ENCODE results near the gene NPL. TPM values are rescaled to one million over a fixed set of nuclear protein-coding genes. Genes with fewer than 3 reads are reported as not detected.

Gene NPL
- total and polyA plus RNA-seq, 9 of the 15 experiments (the other 6 are each of a cell fraction or from before 2014, with no cell fraction given): 9.9 to 22.3 (median 14.2) TPM

DNA sequence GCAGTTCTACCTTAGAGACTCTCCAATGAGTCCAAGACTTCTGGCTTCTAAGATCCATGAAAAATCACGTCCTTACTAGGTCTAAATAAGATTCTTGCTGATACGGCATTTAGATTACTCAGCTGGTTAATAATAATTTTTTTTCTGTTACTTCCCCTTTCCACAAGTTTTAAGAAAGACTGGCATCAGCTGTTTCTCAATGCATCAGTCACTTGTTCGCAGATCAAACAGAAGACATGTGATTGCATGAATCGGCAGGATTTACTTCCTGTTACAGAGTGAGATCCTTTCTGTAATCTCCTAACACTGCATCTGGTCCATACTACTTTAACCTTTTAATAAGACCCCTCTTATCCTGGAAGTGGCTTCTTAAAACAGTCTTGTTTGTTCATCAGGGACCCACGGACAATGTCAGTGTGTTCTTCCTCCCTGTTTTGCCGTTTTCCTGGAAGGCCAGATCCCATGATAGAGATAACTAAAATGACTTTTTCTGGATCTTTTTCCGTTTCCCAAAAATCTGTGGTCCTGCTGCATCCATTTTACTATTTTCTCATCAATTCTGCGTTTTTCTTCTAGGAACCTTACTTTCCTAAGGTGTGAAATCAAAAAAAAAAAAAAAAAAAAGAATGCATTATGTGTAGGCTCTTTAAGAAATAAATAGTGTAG lies 6.1 kb downstream of the NPL start (continued):
- TF ChIP-seq, protein P1, sequence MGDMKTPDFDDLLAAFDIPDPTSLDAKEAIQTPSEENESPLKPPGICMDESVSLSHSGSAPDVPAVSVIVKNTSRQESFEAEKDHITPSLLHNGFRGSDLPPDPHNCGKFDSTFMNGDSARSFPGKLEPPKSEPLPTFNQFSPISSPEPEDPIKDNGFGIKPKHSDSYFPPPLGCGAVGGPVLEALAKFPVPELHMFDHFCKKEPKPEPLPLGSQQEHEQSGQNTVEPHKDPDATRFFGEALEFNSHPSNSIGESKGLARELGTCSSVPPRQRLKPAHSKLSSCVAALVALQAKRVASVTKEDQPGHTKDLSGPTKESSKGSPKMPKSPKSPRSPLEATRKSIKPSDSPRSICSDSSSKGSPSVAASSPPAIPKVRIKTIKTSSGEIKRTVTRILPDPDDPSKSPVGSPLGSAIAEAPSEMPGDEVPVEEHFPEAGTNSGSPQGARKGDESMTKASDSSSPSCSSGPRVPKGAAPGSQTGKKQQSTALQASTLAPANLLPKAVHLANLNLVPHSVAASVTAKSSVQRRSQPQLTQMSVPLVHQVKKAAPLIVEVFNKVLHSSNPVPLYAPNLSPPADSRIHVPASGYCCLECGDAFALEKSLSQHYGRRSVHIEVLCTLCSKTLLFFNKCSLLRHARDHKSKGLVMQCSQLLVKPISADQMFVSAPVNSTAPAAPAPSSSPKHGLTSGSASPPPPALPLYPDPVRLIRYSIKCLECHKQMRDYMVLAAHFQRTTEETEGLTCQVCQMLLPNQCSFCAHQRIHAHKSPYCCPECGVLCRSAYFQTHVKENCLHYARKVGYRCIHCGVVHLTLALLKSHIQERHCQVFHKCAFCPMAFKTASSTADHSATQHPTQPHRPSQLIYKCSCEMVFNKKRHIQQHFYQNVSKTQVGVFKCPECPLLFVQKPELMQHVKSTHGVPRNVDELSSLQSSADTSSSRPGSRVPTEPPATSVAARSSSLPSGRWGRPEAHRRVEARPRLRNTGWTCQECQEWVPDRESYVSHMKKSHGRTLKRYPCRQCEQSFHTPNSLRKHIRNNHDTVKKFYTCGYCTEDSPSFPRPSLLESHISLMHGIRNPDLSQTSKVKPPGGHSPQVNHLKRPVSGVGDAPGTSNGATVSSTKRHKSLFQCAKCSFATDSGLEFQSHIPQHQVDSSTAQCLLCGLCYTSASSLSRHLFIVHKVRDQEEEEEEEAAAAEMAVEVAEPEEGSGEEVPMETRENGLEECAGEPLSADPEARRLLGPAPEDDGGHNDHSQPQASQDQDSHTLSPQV (IDR thresholded peaks at IDR 0.05): peak; percentile 81
- TF ChIP-seq, protein P2, sequence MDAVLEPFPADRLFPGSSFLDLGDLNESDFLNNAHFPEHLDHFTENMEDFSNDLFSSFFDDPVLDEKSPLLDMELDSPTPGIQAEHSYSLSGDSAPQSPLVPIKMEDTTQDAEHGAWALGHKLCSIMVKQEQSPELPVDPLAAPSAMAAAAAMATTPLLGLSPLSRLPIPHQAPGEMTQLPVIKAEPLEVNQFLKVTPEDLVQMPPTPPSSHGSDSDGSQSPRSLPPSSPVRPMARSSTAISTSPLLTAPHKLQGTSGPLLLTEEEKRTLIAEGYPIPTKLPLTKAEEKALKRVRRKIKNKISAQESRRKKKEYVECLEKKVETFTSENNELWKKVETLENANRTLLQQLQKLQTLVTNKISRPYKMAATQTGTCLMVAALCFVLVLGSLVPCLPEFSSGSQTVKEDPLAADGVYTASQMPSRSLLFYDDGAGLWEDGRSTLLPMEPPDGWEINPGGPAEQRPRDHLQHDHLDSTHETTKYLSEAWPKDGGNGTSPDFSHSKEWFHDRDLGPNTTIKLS (IDR thresholded peaks at IDR 0.05; ENCODE audit: borderline replicate concordance, low read depth): no peak
- TF ChIP-seq NCOA1 (IDR thresholded peaks at IDR 0.05; ENCODE audit: low read depth): no peak
- no peak for TF ChIP-seq YBX1 (IDR thresholded peaks at IDR 0.05)
- TF ChIP-seq ARNT (IDR thresholded peaks at IDR 0.05): no peak
- no peak for TF ChIP-seq E2F3 (CRISPR knock-in tag; IDR thresholded peaks at IDR 0.05)
- TF ChIP-seq SIN3A (IDR thresholded peaks at IDR 0.05; ENCODE audit: borderline replicate concordance in 2 of 2, control insufficient read depth in 1 of 2, low read depth in 2 of 2, low read length in 2 of 2): peak in 1 of 2 experiments; percentile 60; a peak in 1 of 4 replicates
- TF ChIP-seq ZNF140 (CRISPR knock-in tag; IDR thresholded peaks at IDR 0.05): no peak
- TF ChIP-seq, protein P3, sequence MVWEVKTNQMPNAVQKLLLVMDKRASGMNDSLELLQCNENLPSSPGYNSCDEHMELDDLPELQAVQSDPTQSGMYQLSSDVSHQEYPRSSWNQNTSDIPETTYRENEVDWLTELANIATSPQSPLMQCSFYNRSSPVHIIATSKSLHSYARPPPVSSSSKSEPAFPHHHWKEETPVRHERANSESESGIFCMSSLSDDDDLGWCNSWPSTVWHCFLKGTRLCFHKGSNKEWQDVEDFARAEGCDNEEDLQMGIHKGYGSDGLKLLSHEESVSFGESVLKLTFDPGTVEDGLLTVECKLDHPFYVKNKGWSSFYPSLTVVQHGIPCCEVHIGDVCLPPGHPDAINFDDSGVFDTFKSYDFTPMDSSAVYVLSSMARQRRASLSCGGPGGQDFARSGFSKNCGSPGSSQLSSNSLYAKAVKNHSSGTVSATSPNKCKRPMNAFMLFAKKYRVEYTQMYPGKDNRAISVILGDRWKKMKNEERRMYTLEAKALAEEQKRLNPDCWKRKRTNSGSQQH (CRISPR knock-in tag; IDR thresholded peaks at IDR 0.05): no peak
- TF ChIP-seq, protein P4, sequence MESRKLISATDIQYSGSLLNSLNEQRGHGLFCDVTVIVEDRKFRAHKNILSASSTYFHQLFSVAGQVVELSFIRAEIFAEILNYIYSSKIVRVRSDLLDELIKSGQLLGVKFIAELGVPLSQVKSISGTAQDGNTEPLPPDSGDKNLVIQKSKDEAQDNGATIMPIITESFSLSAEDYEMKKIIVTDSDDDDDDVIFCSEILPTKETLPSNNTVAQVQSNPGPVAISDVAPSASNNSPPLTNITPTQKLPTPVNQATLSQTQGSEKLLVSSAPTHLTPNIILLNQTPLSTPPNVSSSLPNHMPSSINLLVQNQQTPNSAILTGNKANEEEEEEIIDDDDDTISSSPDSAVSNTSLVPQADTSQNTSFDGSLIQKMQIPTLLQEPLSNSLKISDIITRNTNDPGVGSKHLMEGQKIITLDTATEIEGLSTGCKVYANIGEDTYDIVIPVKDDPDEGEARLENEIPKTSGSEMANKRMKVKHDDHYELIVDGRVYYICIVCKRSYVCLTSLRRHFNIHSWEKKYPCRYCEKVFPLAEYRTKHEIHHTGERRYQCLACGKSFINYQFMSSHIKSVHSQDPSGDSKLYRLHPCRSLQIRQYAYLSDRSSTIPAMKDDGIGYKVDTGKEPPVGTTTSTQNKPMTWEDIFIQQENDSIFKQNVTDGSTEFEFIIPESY (CRISPR knock-in tag; IDR thresholded peaks at IDR 0.05): no peak
- TF ChIP-seq RFX1 (IDR thresholded peaks at IDR 0.05): no peak
- TF ChIP-seq ELF1 (tag; IDR thresholded peaks at IDR 0.05): peak; percentile 81
- TF ChIP-seq, protein P5, sequence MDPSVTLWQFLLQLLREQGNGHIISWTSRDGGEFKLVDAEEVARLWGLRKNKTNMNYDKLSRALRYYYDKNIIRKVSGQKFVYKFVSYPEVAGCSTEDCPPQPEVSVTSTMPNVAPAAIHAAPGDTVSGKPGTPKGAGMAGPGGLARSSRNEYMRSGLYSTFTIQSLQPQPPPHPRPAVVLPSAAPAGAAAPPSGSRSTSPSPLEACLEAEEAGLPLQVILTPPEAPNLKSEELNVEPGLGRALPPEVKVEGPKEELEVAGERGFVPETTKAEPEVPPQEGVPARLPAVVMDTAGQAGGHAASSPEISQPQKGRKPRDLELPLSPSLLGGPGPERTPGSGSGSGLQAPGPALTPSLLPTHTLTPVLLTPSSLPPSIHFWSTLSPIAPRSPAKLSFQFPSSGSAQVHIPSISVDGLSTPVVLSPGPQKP (CRISPR knock-in tag; IDR thresholded peaks at IDR 0.05): no peak
- peak in 1 of 2 experiments; percentile 55; a peak in 2 of 4 replicates for TF ChIP-seq ETV6 (IDR thresholded peaks at IDR 0.05; ENCODE audit: borderline replicate concordance in 1 of 2, low read depth in 2 of 2, low read length in 1 of 2)
- TF ChIP-seq ETV6 (CRISPR knock-in tag; IDR thresholded peaks at IDR 0.05; ENCODE audit: borderline replicate concordance): no peak
- no peak for TF ChIP-seq BDP1 (IDR thresholded peaks at IDR 0.05; ENCODE audit: insufficient read depth, insufficient read length)
- peak; percentile 46 for TF ChIP-seq CXXC5 (CRISPR knock-in tag; IDR thresholded peaks at IDR 0.05)

Data from K562 (cell line).